CD14-positive monocyte (primary cell): ENCODE data around the gene RAB3GAP2. TPM values are rescaled to one million over a fixed set of nuclear protein-coding genes. Genes with fewer than 3 reads are reported as not detected.

Experiments used
- DNase-seq, 3 donors: peaks; one replicate each; pipeline ENCODE4 v3.0.0-alpha.2; 2011 to 2022
- H2AFZ ChIP-seq: 2 replicates; pipeline ENCODE4 v1.6.0; 2012; ENCODE audit warnings: mild to moderate bottlenecking, low read depth, low read length, inconsistent platforms; ENCODE audit not compliant: insufficient read depth, poor library complexity, severe bottlenecking
- H3K27ac ChIP-seq, 2 donors: 1 replicate in 1 of 2; 2 replicates in 1 of 2; pipeline ENCODE4 v1.5.1; 2012 to 2013; ENCODE audit warnings: low read length in 2 of 2, control low read depth in 1 of 2, inconsistent platforms in 1 of 2, low read depth in 1 of 2, mild to moderate bottlenecking in 1 of 2
- H3K27me3 ChIP-seq, 2 donors: one replicate each; pipeline versions ENCODE4 v1.6.0 to v1.6.1; 2011 to 2013; ENCODE audit warnings: low read length in 2 of 2; ENCODE audit not compliant: control insufficient read depth in 2 of 2, insufficient read depth in 2 of 2
- H3K36me3 ChIP-seq, 2 donors: replicated peaks in 1 of 2; 1 replicate in 1 of 2; 2 replicates in 1 of 2; pipeline versions ENCODE4 v1.5.1 to v1.6.1; 2012 to 2013; ENCODE audit warnings: low read length in 2 of 2, control low read depth in 1 of 2, inconsistent platforms in 1 of 2, mild to moderate bottlenecking in 1 of 2; ENCODE audit not compliant: insufficient read depth in 2 of 2, control insufficient read depth in 1 of 2
- H3K4me1 ChIP-seq, 2 donors: 1 replicate in 1 of 2; 2 replicates in 1 of 2; pipeline versions ENCODE4 v1.5.1 to v1.6.1; 2012 to 2013; ENCODE audit warnings: low read length in 2 of 2, control low read depth in 1 of 2, inconsistent platforms in 1 of 2, mild to moderate bottlenecking in 1 of 2, moderate library complexity in 1 of 2; ENCODE audit not compliant: insufficient read depth in 2 of 2, control insufficient read depth in 1 of 2
- H3K4me2 ChIP-seq: replicated peaks from 2 replicates; pipeline ENCODE3; 2012; ENCODE audit warnings: low read length, moderate library complexity, mild to moderate bottlenecking; ENCODE audit not compliant: poor library complexity, severe bottlenecking; ENCODE audit errors: extremely low read depth
- H3K4me3 ChIP-seq, 3 experiments: fragments of 200-600 bp in 1 of 3; sonication (generic) in 1 of 3; replicated peaks in 1 of 3; 1 replicate in 2 of 3; 2 replicates in 1 of 3; pipeline ENCODE4 v1.5.1; 2011 to 2013; ENCODE audit warnings: low read length in 3 of 3, mild to moderate bottlenecking in 3 of 3, control low read depth in 2 of 3, low read depth in 2 of 3, inconsistent platforms in 1 of 3, moderate library complexity in 1 of 3
- H3K79me2 ChIP-seq: 2 replicates; pipeline ENCODE4 v1.6.0; 2012; ENCODE audit warnings: mild to moderate bottlenecking, control low read depth, inconsistent platforms, low read length, moderate library complexity; ENCODE audit not compliant: insufficient read depth
- H3K9ac ChIP-seq: 2 replicates; pipeline ENCODE4 v1.6.0; 2017; ENCODE audit warnings: low read length, mild to moderate bottlenecking; ENCODE audit not compliant: insufficient read depth, poor library complexity, severe bottlenecking
- H3K9me3 ChIP-seq, 2 donors: replicated peaks in 1 of 2; 1 replicate in 1 of 2; 2 replicates in 1 of 2; pipeline versions ENCODE4 v1.5.1 to v1.6.1; 2012 to 2013; ENCODE audit warnings: low read length in 2 of 2, control low read depth in 1 of 2; ENCODE audit not compliant: control insufficient read depth in 1 of 2, insufficient read depth in 1 of 2
- H4K20me1 ChIP-seq: 2 replicates; pipeline ENCODE4 v1.6.0; 2012; ENCODE audit warnings: mild to moderate bottlenecking, low read length, control low read depth, moderate library complexity; ENCODE audit not compliant: insufficient read depth
- H3K27ac Mint-ChIP-seq, 7 donors: one replicate each; pipeline ENCODE4 v1.8.0; 2020; ENCODE audit warnings: mild to moderate bottlenecking in 7 of 7, mixed read lengths in 7 of 7, moderate library complexity in 6 of 7, inconsistent platforms in 2 of 7
- H3K27me3 Mint-ChIP-seq, 3 donors: one replicate each; pipeline ENCODE4 v1.8.0; 2021 to 2022; ENCODE audit warnings: low read depth in 3 of 3, mild to moderate bottlenecking in 3 of 3, mixed read lengths in 3 of 3, moderate library complexity in 3 of 3, inconsistent platforms in 1 of 3
- H3K36me3 Mint-ChIP-seq, 2 donors: one replicate each; pipeline ENCODE4 v1.8.0; 2020; ENCODE audit warnings: mixed read lengths in 2 of 2, inconsistent platforms in 1 of 2, mild to moderate bottlenecking in 1 of 2
- H3K4me1 Mint-ChIP-seq: one replicate; pipeline ENCODE4 v1.8.0; 2020; ENCODE audit warnings: mild to moderate bottlenecking, mixed read lengths
- H3K4me3 Mint-ChIP-seq, 2 donors: one replicate each; pipeline ENCODE4 v1.8.0; 2020; ENCODE audit warnings: mild to moderate bottlenecking in 2 of 2, mixed read lengths in 2 of 2, moderate library complexity in 1 of 2
- H3K9me3 Mint-ChIP-seq, 7 donors: one replicate each; pipeline ENCODE4 v1.8.0; 2020 to 2022; ENCODE audit warnings: mixed read lengths in 7 of 7, mild to moderate bottlenecking in 6 of 7, moderate library complexity in 6 of 7, inconsistent platforms in 2 of 7
- intact Hi-C, 2 donors: fragments of 100-400 bp; cut with micrococcal nuclease; formaldehyde crosslinking; loops; one replicate each; pipeline versions ENCODE4 v1.15.0 to v1.15.1; 2023
- polyA plus RNA-seq, 3 donors: library from polyadenylated mRNA; depleted of rRNA in 1 of 3; unstranded in 2 of 3; stranded (reverse) in 1 of 3; fragments of 300-500 nt in 2 of 3; fragments of >200 nt in 1 of 3; fragmentation: Illumina TruSeq in 2 of 3; gene quantifications; 1 replicate in 2 of 3; 2 replicates in 1 of 3; pipeline ENCODE4 v1.2.3, GENCODE V29; 2012 to 2021
- TF ChIP-seq, protein P1 (sequence below): fragments of 200-600 bp; IDR thresholded peaks from one replicate; pipeline ENCODE4 v1.8.0; 2022; ENCODE audit warnings: antibody characterized with exemption, mild to moderate bottlenecking

RAB3GAP2 gene
- polyA plus RNA-seq, 3 donors: 9.8 to 12.1 (median 11.6) TPM

DNA sequence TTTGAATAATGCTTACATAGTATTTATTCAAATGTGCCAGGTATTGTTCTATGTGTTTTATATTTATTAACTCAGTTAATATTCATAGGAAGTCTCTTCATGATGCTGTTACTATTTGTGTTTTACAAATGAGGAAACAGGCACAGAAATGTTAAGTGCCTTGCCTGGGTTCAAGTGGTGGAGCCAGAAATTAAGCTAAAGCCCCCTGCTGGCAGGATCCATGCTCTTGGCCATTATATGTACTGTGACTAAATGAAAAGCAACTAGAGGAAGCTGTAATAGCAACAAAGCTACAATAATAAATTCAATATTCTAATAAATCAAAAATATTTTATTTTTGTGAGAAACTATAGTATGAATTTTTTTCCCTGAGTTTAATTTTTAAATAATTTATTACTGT, 148.4 kb downstream of the RAB3GAP2 start:
- H3K27me3 ChIP-seq: no peaks in the 10 kb centered on the region
- H3K27me3 Mint-ChIP-seq: peaks cover 0 to 1% (median 0%) of the 10 kb centered on the region in 3 donors
- peaks cover 26 to 38% of the 10 kb centered on the region in 2 donors for H3K36me3 Mint-ChIP-seq
- no peak overlapping the region for H3K9ac ChIP-seq
- H3K4me1 Mint-ChIP-seq: peaks cover 7% of the 10 kb centered on the region
- H3K4me3 ChIP-seq: no peak overlapping the region
- H3K36me3 ChIP-seq: peaks cover 44 to 52% of the 10 kb centered on the region in 2 donors
- no peak for DNase-seq
- H4K20me1 ChIP-seq: no peaks in the 10 kb centered on the region
- H3K79me2 ChIP-seq: no peaks in the 10 kb centered on the region
- TF ChIP-seq, protein P1, sequence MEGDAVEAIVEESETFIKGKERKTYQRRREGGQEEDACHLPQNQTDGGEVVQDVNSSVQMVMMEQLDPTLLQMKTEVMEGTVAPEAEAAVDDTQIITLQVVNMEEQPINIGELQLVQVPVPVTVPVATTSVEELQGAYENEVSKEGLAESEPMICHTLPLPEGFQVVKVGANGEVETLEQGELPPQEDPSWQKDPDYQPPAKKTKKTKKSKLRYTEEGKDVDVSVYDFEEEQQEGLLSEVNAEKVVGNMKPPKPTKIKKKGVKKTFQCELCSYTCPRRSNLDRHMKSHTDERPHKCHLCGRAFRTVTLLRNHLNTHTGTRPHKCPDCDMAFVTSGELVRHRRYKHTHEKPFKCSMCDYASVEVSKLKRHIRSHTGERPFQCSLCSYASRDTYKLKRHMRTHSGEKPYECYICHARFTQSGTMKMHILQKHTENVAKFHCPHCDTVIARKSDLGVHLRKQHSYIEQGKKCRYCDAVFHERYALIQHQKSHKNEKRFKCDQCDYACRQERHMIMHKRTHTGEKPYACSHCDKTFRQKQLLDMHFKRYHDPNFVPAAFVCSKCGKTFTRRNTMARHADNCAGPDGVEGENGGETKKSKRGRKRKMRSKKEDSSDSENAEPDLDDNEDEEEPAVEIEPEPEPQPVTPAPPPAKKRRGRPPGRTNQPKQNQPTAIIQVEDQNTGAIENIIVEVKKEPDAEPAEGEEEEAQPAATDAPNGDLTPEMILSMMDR: no peak
- no peak overlapping the region for H3K27ac Mint-ChIP-seq
- H3K9me3 Mint-ChIP-seq: peaks cover 0 to 2% (median 0%) of the 10 kb centered on the region in 7 donors
- H3K4me1 ChIP-seq: peaks cover 0 to 5% of the 10 kb centered on the region in 2 donors
- no peaks in the 10 kb centered on the region for H3K9me3 ChIP-seq
- no peak overlapping the region for H3K27ac ChIP-seq
- intact Hi-C loops: no loop called here
- no peak overlapping the region for H2AFZ ChIP-seq
- no peak overlapping the region for H3K4me2 ChIP-seq
- no peak overlapping the region for H3K4me3 Mint-ChIP-seq

DNA sequence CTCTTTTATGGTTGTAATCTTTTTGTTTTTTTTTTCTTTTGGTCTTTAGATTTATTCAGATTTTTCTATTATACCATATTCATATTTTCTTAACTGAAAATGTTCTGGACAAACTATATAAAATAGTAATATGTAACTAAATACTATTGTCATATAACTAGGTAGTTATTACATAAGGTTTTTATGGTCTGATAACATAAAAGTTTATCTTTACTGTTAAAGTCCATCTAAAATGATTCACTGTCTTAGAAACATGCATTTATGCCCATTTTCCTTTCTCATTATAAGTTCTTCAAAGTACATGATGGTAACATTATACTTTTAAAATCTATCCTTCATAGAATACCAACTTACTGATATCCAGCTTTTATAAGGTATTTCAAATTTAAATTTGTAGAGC, 149.2 kb downstream of the RAB3GAP2 start:
- H4K20me1 ChIP-seq: no peaks in the 10 kb centered on the region
- TF ChIP-seq, protein P1: no peak
- no peaks in the 10 kb centered on the region for H3K27me3 ChIP-seq
- Mint-ChIP-seq H3K36me3 (peaks cover 23 to 32% of the 10 kb centered on the region in 2 donors), H3K27me3 (peaks cover 0 to 1% (median 0%) of the 10 kb centered on the region in 3 donors), H3K4me1 (peaks cover 7% of the 10 kb centered on the region), H3K27ac (no peak overlapping the region), H3K4me3 (no peak overlapping the region), H3K9me3 (peaks cover 0 to 2% (median 0%) of the 10 kb centered on the region in 7 donors)
- no peaks in the 10 kb centered on the region for H3K79me2 ChIP-seq
- no peak overlapping the region for H3K9ac ChIP-seq
- no peak for DNase-seq
- H3K4me3 ChIP-seq: no peak overlapping the region
- no peak overlapping the region for H2AFZ ChIP-seq
- intact Hi-C loops: no loop called here
- H3K4me1 ChIP-seq: peaks cover 0 to 5% of the 10 kb centered on the region in 2 donors
- H3K4me2 ChIP-seq: no peak overlapping the region
- H3K36me3 ChIP-seq: peaks cover 38 to 50% of the 10 kb centered on the region in 2 donors
- H3K27ac ChIP-seq: no peak overlapping the region
- no peaks in the 10 kb centered on the region for H3K9me3 ChIP-seq
